Ishikawa (cell line): ENCODE results near the gene ZNF319.

Experiments
- CREB1 ChIP-seq: IDR thresholded peaks from 2 replicates; pipeline ENCODE4 v1.6.1; 2012; ENCODE audit warnings: low read depth
- EP300 ChIP-seq: IDR thresholded peaks from 2 replicates; pipeline ENCODE4 v1.6.1; 2012; ENCODE audit warnings: borderline replicate concordance
- FOXM1 ChIP-seq: IDR thresholded peaks from 2 replicates; pipeline ENCODE4 v1.6.1; 2012; ENCODE audit warnings: low read depth, borderline replicate concordance
- MAX ChIP-seq: IDR thresholded peaks from 2 replicates; pipeline ENCODE4 v1.6.1; 2012
- NFIC ChIP-seq: IDR thresholded peaks from 2 replicates; pipeline ENCODE4 v1.6.1; 2012
- REST ChIP-seq: IDR thresholded peaks from 2 replicates; pipeline ENCODE4 v1.6.1; 2012; ENCODE audit warnings: low read depth, mild to moderate bottlenecking
- TAF1 ChIP-seq: IDR thresholded peaks from 2 replicates; pipeline ENCODE4 v1.6.1; 2012; ENCODE audit warnings: low read depth, mild to moderate bottlenecking
- TEAD4 ChIP-seq: IDR thresholded peaks from 2 replicates; pipeline ENCODE4 v1.6.1; 2012
- USF1 ChIP-seq: IDR thresholded peaks from 2 replicates; pipeline ENCODE4 v1.6.1; 2012
- YY1 ChIP-seq: IDR thresholded peaks from 2 replicates; pipeline ENCODE4 v1.6.1; 2012; ENCODE audit warnings: low read depth

- TF ChIP-seq USF1 = no peak
- no peak for TF ChIP-seq CREB1
- no peak for TF ChIP-seq TAF1
- TF ChIP-seq TEAD4 = no peak
- no peak for TF ChIP-seq EP300
- no peak for TF ChIP-seq REST
- TF ChIP-seq YY1 = no peak
- no peak for TF ChIP-seq FOXM1
- no peak for TF ChIP-seq NFIC
- TF ChIP-seq MAX = peak; percentile 52; the same call in 1 of the 2 replicates
Measured at GRCh38 chr16:57984443-57985203, 15.8 kb downstream of the ZNF319 start.
